ENCODE data around the gene TMEM14A.

GRCh38 chr6:52686878-52687699 lies 16.2 kb downstream of the TMEM14A start:
- TF ChIP-seq REST (IDR thresholded peaks at IDR 0.05; ENCODE audit: insufficient read depth in 1 of 2, low read depth in 2 of 2, low read length in 1 of 2) (no peak), POLR2AphosphoS5 (IDR thresholded peaks at IDR 0.05; ENCODE audit: low read depth, low read length) (no peak)
